GM18870 (cell line): ENCODE results near the gene VPS37C.

Experiments used
- ATAC-seq: cut with Tn5 transposase; IDR thresholded peaks from one replicate; pipeline ENCODE4 v1.9.1; 2021; ENCODE audit warnings: moderate library complexity; ENCODE audit not compliant: unreplicated experiment

VPS37C gene

GRCh38 chr11:61119055-61119454 lies 42.2 kb downstream of the VPS37C start:
- no peak for ATAC-seq

DNA sequence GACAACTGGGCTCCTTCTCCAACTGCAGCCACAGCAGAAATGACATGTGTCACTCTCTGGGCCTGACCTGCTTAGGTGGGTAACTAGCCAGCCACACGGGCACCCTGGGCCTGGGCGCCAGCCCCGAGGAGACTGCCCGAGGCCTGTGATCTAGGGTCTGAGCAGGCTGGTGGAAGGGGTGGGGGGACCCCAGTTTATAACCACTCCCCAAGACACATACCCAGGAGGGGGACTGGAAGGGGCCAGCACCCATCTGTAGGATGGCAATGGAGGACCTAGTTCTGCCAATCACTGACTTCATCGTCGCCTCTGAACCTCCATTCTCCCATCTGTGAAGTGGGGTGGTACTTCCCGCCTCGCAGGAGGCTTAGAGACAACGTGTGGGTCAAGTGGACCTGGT lies 42.8 kb downstream of the VPS37C start:
- ATAC-seq, result no peak

DNA sequence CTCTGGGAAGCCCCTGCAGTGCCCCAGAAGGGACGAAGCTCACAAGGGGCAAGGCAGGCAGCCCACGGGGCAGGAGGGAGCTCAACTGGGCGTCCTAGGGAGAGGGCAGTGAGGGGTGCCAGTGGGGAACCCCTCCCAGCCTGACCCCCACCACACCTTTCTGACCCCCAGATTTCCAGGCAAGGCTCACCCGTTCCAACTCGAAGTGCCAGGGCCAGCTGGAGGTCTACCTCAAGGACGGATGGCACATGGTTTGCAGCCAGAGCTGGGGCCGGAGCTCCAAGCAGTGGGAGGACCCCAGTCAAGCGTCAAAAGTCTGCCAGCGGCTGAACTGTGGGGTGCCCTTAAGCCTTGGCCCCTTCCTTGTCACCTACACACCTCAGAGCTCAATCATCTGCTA lies 43.2 kb downstream of the VPS37C start:
- no peak for ATAC-seq

DNA sequence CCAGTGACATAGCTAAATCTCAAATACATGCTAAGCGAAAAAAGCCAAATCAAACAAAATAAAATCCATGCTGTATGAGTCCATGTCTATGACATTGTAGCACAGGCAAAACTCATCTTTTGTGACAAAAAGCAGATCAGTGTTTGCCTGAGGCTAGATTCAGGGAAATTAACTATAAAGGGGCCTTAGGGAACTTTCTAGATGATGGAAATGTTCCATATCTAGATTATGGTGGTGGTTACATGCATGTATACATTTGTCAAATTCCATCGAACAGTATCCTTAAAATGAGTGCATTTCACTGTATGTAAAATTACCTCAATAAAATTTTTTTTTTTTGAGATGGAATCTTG lies 44.1 kb downstream of the VPS37C start:
- ATAC-seq, result no peak

DNA sequence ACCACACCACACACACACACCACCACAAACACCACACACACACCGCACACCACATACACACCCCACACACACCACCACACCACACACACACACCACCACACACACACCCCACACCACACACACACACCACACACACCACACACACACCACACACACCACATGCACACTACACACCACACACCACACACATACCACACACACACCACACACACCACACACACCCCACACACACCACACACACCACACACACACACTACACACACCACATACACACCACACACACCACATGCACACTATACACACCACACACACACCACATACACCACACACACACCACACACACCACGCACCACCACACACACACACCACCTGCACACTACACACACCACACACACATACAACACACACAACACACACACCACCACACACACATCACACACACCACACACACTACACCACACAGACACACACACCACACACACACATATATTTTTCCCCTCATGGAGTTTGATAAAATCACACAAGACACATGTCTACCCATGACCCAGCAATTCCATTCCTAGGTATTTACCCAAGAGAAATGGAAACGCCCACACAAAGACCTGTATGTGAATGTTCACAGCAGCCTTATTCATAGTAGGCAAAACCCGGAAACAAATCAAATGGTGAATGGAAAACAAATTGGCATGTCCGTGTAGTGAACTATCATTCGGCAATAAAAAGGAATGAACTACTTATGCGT lies 44.6 kb downstream of the VPS37C start:
- no peak for ATAC-seq

DNA sequence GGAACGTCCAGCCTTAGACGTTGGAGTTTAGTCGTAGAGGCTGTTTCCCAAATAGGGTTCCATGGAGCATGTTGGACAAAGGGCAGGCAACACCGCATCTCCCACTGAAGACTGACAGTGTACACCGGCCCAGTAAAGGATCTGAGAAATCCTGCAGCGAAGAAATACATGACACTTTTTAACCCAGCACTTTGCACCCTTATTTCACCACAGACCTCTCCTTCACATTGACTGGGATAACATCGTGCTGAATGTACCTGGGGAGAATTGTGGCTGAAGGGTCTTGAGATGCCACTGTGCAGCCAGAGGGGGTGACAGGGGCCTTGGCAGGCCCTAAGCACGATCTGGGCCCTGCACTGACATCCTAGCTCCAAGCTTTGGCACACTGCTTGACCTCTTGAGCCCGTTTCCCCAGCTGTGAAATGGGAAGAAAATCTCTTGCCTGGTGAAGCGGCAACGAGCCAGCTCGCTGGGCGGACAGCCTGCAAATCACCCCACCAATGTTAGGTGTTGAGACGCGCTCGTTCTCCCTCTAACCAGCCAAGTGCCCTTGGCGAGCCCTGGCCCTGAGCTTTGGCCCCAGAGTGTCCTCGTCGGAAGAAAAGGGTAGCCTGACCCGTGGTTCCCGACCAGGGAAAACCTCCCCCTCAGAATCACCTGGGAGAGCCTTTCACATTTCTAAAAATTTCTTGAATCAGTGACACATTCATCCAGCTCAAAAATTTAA lies 45.6 kb downstream of the VPS37C start:
- ATAC-seq, result no peak

GRCh38 chr11:61114913-61115312 lies 46.3 kb downstream of the VPS37C start:
- no peak for ATAC-seq

DNA sequence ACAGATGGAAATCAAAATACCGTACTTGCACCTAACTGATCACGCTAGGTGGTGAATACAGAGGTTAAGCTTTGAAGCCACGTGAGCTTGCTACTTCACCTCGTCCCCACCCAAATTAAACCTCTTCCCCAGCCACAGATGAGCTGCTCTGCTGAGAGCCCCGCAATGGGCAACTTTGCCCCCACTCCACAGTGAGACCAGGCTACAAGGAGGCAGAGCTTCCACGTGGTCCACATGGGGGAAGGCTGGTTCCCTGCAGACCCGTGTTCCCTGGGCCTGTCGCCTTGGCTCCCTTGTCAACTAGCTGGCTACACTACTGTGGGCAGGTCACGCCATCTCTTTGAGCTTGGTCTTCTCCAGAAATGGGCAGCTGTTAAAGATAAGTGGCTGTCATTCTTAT lies 48.0 kb downstream of the VPS37C start:
- no peak for ATAC-seq

DNA sequence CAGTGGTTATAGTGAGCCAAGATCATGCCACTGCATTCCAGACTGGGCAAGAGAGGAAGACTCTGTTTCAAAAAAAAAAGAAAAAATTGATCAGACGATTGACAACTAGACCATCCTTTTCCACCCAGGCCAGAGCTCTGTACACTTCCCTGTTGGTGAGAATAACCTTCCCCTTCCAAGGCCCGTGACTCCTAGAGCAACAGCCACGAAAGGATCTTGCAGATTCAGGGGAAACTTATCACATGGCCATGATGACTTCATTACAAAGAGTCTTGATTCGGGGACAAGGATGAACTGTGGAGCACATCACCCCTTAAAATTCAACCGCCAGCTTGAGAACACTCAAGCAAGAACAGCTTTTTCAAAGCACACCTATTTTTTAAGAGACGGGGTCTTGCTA lies 48.7 kb downstream of the VPS37C start:
- no peak for ATAC-seq

- ATAC-seq, result no peak
These were observed 49.3 kb downstream of the VPS37C start for GRCh38 chr11:61111786-61112517.

DNA sequence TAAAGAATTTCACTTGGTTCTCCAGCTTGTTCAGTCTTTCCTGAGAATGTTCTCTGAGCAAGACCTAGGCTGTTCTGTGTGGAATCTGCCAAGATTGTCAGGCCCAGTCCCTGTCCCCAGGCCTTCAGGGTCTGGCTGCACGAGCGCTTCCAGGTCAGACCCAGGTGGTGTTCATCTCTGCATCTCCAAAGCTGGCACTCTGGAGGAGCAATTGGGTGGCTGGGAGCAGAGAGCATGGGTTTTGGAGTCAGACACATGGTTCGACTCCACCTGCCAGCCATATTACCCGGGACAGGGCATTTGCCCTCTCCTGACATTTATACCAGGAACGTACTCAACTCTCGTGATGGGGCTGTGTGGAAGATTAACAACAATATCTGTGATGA lies 50.2 kb downstream of the VPS37C start:
- no peak for ATAC-seq

GRCh38 chr11:61110255-61111049 lies 50.8 kb downstream of the VPS37C start:
- ATAC-seq, result no peak

DNA sequence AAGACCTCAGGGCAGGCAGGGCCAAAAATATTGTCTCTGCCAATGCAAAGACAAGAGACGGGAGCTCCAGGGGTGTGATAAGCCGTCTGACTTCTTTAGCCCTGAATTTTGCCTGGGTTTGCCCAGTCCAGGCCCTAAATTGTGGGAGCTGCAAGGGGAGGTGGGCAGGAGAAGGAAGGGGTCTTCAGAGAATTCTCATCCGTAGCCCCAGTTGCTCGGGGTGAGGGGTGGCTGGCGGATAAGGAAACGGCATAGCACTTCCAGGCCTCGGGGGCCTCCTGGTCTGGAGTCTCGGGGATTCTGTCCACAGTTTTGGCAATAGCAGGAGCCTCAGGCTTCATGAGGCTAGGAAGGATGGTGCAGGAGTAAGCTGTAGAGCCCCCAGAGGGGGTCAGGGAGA lies 51.6 kb downstream of the VPS37C start:
- ATAC-seq, result no peak

DNA sequence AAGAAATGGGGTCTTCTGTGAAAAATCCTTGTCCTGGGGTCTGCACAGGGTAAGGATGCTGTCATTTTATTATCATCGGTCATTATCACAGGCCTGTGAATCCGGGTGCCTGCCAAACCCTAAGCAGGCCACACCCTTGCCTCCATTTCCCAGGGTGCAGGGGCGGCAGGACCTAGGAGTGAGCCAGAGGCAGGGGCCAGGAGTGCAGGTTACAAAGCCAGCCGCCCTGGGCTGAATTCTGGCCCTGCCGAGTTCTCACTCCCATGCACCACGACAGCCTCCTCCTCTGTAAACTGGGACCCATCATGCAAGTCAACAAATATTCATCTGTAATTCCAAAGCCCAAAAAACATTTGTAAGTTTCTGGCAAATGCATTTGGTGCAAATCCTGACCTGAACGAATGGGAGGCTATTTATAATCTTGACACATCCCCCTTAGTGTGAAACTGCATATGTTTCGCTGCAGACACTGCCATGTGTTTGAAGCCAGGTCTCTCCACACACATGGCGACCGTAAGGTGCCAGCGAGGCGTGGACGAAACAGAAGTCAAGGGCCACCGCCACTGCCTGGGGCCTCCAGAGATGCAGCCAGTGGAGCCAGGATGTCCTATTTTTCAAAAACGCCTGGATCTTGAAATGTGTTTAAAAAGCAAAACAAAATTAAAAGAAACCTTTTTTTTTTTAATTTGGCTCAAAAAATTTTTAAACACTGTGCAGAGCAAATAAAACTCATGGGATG lies 52.2 kb downstream of the VPS37C start:
- ATAC-seq, result no peak

GRCh38 chr11:61107888-61108287 lies 53.3 kb downstream of the VPS37C start:
- no peak for ATAC-seq

- ATAC-seq, result no peak
These were observed 54.2 kb downstream of the VPS37C start for GRCh38 chr11:61106894-61107470.

GRCh38 chr11:61106296-61106695 lies 54.9 kb downstream of the VPS37C start:
- ATAC-seq, result no peak

GRCh38 chr11:61104963-61105362 lies 56.3 kb downstream of the VPS37C start:
- no peak for ATAC-seq

- ATAC-seq, result no peak
These were observed 57.3 kb downstream of the VPS37C start for GRCh38 chr11:61103851-61104423.
